AG10803 (cell line): ENCODE data around the gene CD40.
A peak's percentile ranks its signal among the peaks of the same experiment; 100 is the strongest.

Source experiments
- DNase-seq: peaks from one replicate; pipeline ENCODE4 v3.0.0; 2010; ENCODE audit warnings: low read depth
- H3K4me3 ChIP-seq: 2 replicates; pipeline ENCODE4 v1.5.1; 2011; ENCODE audit warnings: mild to moderate bottlenecking, low read length, control low read depth
- CTCF ChIP-seq: conservative IDR thresholded peaks from 2 replicates; pipeline ENCODE4 v1.5.1; 2011; ENCODE audit warnings: mild to moderate bottlenecking, low read length, control low read depth, inconsistent platforms

Gene CD40

GRCh38 chr20:46077642-46078305, 40.3 kb upstream of the CD40 start:
- H3K4me3 ChIP-seq, result no peak overlapping the region
- no peak for TF ChIP-seq CTCF
- no peak for DNase-seq

- no peak overlapping the region for H3K4me3 ChIP-seq
- DNase-seq, result no peak
- no peak for TF ChIP-seq CTCF
These were observed 39.2 kb upstream of the CD40 start for GRCh38 chr20:46078954-46079353.

- H3K4me3 ChIP-seq, result no peak overlapping the region
- no peak for TF ChIP-seq CTCF
- no peak for DNase-seq
These were observed 37.0 kb upstream of the CD40 start for GRCh38 chr20:46081074-46081473.

- DNase-seq, result no peak
- no peak overlapping the region for H3K4me3 ChIP-seq
- TF ChIP-seq CTCF, result no peak
These were observed 35.0 kb upstream of the CD40 start for GRCh38 chr20:46083101-46083500.

GRCh38 chr20:46083531-46084061, 34.5 kb upstream of the CD40 start:
- H3K4me3 ChIP-seq, result no peak overlapping the region
- TF ChIP-seq CTCF, result no peak
- DNase-seq, result no peak

- H3K4me3 ChIP-seq, result no peak overlapping the region
- TF ChIP-seq CTCF, result no peak
- DNase-seq, result no peak
These were observed 33.3 kb upstream of the CD40 start for GRCh38 chr20:46084805-46085178.

GRCh38 chr20:46085179-46085851, 32.8 kb upstream of the CD40 start:
- peak; percentile 43 for DNase-seq
- TF ChIP-seq CTCF, result no peak
- H3K4me3 ChIP-seq, result no peak overlapping the region
